NCI-H2081 (cell line): ENCODE measurements around the gene NRDC.
"Not testable (repeated sequence)": the region's sequence is repeated elsewhere in the genome, so short reads cannot be mapped to it uniquely, and the experiment has no call there.

Experiments
- DNase-seq, 2 experiments: peaks; one replicate each; lab custom pipeline; 2025; lab: John Stamatoyannopoulos, UW

NRDC gene

DNA sequence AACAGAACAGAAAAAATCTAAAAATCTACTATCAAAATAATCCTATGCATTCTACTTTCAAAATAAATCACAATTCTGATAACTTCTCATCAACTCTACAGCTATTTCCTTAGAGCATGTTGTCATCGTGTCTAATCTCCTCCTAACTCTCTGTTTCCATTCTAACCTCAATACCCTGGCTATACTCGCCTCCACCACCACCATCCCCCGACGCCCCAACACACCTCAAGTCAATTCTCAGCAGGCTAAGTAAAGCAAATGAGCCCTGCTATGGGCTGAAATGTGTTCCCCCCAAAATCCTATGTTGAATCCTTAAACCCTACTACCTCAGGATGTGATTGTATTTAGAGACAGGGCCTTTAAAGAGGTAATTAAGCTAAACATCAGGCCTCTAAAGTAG lies 34.6 kb downstream of the NRDC start:
- DNase-seq: no peak

DNA sequence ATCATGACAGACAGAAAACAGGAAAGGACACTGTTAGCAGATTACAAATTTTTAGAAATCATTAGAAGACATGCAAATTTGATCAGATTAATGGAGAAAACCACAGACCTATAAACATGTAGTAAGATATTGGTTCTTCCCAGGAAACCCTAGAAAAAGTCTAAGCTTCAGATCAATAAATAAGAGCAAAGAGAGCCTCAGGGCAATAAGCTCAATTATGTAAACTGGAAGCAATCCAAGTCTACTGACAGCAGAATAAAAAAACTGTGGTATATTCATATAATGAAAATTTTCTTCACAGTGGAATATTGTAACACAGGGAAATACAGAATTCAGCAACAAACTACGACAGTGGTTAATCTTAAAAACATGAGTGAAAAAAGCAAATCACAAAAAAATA lies 36.3 kb downstream of the NRDC start:
- peak; percentile 27 to 67 for DNase-seq

DNA sequence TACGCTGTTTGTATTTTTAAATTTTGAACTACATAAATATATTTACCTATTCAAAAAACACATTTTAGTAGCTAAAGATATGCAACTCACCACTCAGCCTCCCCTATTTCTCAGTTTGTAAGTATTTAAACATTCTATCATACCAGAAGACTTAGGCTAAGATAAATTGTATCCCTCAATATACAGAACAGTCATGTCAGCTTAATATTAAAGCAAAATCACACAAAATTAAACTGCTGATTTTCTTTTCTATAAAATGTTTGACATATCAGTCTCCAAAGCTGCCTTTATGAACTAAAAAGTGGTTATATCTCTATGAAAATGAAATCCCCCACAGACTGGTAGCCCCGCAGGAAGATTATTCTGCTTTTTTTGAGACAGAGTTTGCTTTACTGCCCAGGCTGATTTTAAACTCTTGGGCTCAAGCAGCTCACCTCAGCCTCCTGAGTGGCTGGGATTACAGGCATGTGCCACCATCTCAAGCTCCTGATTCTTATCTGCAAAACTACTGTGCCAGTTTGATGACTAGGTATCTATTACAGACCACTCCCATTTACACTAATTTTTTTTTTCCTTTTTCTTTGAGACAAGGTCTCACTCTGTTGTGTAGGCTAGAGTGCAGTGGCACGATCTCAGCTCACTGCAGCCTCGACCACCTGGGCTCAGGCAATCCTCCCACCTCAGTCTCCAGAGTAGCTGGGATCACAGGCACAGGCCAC lies 37.6 kb downstream of the NRDC start:
- DNase-seq: no peak

DNA sequence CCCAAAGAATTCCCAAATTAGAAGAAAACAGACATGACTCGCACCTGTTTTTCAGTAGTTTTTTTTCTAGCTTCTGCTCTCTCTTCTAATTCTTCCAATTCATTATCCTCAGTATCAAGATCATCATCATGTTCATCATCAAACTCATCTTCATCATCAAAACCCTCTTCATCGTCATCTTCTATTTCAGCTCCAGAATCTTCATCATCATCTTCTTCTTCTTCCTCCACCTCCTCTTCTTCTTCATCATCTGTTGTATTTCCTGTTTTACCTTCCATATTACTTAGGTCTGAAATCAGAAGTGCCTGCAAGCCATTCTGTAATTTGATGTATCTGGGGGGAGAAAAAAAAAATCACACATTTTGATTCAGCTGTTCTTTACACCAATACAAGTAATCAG lies 38.3 kb downstream of the NRDC start:
- no peak for DNase-seq

DNA sequence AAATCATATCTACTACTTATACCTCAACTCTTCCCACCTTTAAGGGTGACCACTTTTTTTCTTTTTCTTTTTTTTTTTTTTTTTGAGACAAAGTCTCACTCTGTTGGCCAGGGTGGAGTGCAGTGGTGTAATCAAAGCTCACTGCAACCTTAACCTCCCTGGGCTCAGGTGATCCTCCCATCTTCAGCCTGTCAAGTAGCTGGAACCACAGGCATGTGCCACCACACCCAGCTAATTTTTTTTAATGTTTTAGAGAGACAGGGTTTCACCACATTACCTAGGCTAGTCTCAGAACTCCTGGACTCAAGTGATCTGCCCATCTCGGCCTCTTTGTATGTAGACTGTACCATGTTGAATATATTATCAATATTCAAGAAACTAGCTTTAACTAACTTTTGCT lies 39.4 kb downstream of the NRDC start:
- DNase-seq: no peak

DNA sequence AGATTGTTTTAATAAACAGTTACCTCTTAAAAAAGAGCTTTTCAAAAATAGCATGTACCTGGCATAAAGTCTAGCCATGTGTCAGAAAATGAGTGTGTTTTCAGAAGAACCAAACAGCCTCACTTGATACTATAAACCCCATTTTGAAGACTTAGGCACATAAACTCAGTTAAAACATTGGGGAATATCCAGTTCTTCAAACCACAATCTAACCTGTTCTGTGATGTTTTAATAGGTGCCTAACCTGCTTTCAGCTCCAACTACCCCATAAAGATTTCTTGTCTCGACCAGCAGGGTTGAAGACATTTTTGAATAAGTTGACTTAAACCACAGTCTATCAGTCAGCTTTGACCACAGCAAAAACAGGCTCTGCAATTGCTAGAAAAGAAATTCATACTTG lies 41.3 kb downstream of the NRDC start:
- DNase-seq: no peak

DNA sequence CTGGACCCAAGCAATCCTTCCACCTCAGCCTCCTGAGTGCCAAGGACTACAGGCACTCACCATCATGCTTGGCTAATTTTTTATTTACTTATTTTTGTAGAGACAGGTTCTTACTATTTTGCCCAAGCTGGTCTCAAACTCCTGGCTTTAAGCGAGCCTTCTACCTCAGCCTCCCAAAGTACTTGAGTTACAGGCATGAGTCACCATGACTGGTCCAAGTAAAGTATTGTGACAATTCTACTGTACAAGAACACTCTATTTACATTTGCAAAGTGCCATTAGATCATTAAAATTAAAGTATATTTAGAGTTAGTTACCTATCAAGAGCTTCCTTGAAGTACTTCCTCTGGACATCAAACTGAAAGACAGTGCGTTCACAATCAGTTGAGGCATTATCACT lies 44.8 kb downstream of the NRDC start:
- DNase-seq: no peak

DNA sequence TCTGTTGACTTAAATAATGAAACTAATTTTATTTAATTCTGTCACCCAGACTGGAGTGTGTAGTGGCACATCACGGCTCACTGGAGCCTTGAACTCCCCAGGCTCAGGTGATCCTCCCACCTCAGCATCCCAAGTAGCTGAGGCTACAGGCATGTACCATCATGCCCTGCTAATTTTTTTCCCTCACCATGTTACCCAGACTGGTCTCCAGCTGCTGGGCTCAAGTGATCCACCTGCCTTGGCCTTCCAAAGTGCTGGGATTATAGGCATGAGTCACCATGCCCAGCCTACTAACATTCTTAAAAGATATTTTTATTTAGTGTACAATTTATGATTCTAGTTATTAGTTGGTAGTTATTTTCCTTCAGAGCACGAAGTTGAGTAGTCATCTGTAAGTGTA lies 49.5 kb downstream of the NRDC start:
- DNase-seq: no peak

DNA sequence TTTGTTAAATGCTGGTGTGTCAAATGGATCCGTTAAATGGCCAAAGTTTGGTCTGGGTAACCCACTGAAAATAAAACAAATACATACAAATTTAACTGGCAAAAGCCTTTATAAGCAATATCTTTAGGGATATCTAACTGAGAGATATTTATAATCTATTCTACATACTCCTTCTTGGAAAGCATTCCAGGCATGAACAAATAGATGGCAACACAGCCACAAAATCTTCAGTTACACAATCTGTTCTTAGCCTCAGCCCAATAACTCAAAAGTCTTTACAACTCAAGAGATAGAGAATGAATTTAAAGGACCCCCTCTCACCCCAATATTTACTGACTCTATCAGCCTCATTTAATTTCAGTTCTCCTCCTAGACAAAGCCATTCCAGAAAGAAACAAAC lies 58.7 kb downstream of the NRDC start:
- no peak for DNase-seq

DNA sequence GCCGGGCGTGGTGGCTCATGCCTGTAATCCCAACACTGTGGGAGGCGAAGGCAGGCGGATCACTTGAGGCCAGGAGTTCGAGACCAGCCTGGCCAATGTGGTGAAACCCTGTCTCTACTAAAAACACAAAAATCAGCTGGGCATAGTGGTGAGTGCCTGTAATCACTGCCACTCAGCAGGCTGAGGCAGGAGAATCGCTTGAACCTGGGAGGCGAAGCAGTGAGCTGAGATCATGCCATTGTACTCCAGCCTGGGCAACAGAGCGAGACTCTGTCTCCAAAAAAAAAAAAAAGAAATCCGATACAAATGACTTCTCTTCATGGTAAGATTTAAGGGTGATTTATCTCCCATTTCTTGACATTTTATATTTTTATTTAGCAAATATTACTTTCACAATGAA lies 59.5 kb downstream of the NRDC start:
- DNase-seq: not testable (repeated sequence)

DNA sequence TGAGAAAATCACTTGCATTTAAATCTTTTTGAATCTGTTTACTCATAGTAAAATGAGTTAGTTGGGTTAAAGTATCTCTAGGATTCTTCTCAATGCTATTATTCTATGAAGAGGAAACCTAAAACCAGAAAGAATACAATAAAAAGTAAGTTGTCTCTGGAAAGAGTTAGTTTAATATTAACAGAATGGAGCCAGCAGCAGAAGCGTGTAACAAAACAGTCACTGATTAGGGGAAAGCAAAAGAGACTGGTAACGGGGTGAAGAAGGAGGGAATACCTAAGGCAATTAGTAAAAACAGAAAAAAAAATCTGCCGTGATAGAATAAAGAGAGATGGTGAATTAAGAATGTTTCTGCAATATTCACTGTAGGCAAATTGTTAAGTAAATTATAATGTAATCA lies 60.0 kb downstream of the NRDC start:
- DNase-seq: no peak

DNA sequence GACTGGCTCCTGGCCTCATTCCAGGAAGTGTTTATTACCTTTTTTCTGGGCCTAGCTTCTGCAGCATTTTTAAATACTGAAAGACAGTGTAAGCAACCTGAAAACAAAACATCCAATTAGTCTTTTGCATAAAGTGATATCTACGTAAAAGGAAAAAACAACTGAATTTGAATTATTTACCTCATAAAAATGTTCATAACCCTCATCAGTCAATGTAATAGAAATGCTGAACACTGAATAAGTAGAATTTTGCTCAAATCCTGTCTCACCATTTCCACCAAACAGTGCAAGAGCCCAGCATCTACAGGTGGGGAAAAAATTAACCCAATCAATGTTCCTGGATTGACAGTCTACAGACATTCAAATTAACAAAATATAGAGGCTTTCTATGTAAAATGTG lies 64.0 kb downstream of the NRDC start:
- DNase-seq: no peak

DNA sequence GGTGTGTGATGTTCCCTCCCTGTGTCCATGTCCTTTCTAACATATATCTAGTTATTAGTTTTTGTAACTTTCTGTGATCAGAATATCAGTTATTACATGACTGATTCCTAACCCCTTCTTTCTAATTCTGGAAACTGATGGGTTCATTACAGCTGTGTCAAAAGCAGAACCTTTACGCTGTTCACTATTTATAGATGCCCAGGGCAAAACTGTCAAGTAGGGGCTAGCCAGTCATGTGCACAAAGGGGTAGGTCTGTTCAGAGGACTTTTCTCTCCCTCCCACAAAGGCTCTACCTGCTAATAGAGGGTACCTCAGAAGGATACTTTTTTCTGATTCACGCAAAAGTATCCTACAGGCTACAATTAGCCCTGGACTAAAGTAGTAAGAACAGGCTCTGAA lies 79.2 kb downstream of the NRDC start:
- DNase-seq: no peak

DNA sequence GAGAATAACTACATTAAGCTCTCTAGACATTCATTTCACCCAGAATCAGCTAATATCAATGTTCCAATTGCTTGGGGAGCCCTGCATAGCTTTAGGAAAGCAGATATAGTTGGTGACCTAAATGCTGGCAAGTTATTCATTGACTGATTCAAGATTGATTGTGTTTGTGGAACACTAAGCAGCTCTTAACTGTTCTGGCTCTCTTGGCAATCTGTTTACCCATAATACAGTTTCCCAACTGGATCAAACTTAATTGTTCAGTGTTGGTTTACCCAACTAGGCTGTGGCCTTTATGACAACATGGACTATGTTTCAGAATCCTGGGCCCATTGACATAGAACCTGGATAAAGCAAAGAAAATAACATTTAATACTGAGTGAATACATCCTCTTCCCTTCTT lies 83.7 kb downstream of the NRDC start:
- DNase-seq: no peak

DNA sequence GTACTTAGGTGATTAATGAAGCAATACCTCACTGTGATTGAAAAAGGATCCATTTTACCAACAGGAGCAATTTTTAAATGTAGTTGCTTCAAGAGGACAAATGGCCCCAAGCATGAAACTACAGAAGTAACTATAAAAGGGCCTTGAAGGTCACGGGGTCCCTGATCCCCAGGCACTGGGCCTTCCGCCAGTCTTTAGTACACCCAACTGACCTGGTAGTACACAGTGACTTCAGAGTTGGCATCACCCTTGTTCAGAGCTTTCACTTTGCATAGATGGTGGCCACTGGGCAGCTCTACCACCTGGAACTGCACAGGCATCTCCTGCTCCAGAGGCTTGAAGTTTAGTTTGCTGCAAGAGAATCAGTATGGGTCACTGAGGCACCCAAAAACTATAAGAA lies 84.3 kb downstream of the NRDC start:
- no peak for DNase-seq

DNA sequence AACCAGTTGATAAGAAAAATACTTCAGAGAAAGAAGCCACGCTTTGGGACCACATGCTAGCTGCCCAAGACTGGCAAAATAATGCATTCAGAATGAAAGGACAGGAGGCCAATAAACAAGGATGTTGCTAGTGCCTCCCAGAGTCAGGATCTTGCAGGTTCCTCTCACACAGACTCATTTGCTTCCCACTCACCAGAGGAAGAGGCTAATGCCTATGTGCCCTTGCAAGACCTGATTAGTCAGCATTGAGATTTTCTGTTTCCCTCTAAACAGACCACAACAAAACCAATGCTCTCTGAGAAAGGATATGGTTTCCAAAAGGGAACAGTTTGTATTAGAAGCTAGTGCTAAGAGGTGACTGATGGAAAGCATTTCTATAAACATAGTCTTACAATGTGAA lies 85.7 kb downstream of the NRDC start:
- no peak for DNase-seq

DNA sequence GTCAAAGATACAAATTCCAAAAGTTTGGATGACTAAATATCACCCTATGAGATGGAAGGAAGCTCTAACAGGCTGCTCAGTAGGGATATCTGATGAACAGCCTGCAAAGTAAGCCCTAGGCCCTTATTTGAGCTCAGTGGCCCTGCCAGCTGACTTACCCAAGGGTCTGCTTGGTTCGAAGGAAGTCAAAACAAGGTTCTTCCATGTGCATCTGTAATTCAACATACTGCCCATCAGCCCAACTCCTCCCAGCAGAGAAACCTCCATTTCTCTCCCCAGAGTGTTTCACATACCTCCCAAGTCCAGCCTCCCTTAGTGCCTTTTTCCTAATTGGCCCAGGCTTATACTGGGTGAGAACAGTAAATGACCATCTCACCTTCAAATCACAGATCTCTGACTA lies 86.6 kb downstream of the NRDC start:
- no peak for DNase-seq

DNA sequence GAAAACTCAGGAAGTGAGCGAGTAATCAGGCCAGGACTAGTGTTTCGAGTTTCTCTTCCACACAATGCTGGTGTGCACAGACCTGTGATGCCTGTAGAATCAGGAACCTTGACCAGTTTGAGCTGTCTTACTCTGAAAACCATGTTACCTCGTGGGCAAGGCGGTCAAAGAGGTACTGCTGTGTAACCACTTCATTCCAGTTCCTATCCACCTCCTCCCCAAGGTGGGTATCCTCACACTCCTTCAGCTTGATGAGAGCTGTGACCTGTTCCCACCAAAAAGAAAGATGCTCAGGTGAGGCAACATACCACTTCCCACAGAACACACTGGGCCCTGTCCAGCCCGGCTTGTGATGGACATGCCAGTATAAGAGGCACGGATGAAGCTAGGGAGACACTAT lies 88.1 kb downstream of the NRDC start:
- DNase-seq: no peak

DNA sequence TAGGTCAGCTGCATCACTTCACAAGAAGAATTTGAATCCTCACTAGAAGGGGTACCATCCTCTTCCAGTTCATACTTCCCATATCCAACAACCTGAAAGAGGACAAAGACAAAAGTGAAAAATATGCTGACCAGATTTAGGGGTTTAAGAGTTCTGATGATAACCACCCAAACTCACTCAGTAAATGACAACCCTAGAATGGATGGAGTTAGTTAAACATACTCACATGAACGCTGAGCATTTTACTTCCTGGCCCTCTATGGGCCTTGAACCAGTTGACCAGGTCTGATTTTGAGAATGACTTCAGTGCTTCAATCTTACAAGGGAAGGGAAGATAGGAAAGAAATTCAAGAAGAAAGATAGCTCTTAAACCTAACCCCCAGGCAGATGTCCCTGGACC lies 89.2 kb downstream of the NRDC start:
- DNase-seq: no peak

DNA sequence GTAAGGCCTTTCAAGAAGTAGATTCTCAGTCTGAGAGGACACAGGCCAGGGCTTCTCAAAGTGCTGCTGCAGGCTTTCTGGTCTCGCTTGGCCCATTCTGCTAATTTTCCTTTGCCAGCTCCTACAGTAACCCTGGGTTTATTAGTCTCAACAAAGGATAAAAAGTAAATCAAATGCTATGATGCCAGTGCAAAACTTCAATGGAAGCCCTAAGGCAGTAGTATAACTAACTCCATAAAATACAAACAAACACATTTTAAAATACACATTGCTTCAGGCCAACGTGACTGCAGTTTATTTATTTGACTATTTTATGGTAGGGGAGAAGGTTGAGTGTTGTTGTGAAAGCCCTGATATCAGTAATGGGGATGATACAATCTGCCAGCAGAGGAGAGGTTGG lies 89.6 kb downstream of the NRDC start:
- DNase-seq: peak in 1 of 2 experiments; percentile 5

DNA sequence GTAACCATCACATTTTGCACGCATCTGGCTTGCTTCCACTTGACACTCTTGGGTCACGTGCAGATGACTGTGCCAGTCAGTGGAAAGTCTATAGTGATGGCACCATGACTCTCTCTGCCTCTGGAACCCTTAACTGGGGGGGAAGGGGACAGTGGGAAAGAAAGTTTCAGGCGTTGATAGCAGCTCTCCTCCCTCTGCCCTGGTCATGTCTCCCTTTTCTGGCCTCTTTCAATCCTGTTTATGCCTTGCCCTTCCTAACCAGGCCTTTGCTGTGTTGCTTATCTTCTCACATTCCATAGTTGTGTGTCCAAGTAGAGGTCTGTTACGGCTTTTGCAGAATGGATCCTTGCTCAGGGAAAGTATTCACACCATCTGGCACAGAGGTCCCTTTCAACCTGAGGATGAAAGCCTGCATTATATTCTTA lies 93.5 kb downstream of the NRDC start:
- DNase-seq: no peak

DNA sequence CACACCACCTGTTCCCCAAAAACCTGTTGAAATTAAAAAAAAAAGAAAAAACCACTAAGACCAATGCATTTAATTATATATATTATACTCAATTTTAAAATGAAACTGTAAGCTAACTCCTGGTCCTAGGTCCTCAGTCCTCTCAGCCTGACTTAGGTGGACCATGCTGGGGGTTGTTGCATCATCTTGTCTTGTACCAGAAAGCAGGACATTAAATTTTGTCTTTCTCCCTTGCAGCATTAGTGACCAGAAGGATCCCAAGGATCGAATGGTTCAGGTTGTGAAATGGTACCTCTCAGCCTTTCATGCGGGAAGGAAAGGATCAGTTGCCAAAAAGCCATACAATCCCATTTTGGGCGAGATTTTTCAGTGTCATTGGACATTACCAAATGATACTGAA lies 97.6 kb downstream of the NRDC start:
- DNase-seq: no peak

DNA sequence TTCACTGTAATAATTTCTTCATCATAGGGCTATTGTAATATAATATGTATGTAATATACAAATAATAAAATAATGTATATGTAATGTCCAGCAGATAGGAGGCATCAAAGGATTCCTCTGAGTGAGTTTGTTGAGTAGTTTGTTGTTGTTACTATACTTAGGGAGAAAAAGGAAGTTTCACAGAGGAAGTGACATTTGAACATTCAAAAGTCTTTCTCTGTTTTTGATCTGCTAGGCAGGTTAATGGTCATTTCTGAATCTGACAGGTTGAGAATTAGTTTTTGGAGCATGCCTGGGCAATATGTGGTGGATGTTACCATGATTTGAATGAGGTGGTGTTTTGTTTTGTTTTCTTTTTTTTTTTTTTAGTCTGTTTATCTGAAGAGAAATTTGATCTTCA lies 102.1 kb downstream of the NRDC start:
- DNase-seq: no peak

DNA sequence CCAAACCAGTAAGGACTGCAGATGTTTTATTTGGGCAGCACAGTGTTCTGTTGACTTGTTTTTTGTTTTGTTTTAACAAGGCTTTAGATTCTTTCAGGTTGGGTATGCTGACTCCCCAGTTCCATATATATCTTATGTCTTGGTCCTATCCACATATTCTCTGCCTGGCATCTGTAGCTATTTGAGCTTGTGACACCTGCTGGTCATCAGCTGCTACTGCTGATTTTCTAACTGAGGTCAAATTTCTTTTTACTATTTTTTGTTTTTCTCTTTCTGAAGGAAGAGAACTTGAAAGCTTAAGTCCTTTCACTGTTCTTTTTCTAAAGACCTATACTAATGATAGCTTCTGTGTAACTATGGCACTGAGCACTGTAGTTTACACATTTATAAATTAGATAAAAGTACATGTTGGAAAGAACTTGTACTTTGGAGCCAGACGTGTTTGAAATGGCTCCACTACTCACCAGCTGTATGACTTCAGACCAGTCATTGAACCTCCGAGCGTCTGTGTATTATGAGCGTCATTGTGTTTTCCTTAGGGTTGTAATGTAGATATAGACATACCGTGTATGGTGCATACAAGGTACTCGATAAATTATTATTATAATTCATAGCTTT lies 109.4 kb downstream of the NRDC start:
- DNase-seq: peak; percentile 38 to 68
